GM12891 (cell line): ENCODE data around the gene F12.

Source experiments
- POLR2A ChIP-seq: IDR thresholded peaks from 2 replicates; pipeline ENCODE4 v1.6.1; 2011; ENCODE audit warnings: low read depth, low read length, control low read depth
- POLR2AphosphoS5 ChIP-seq: IDR thresholded peaks from 2 replicates; pipeline ENCODE4 v1.6.1; 2011; ENCODE audit warnings: low read depth, low read length, control low read depth

DNA sequence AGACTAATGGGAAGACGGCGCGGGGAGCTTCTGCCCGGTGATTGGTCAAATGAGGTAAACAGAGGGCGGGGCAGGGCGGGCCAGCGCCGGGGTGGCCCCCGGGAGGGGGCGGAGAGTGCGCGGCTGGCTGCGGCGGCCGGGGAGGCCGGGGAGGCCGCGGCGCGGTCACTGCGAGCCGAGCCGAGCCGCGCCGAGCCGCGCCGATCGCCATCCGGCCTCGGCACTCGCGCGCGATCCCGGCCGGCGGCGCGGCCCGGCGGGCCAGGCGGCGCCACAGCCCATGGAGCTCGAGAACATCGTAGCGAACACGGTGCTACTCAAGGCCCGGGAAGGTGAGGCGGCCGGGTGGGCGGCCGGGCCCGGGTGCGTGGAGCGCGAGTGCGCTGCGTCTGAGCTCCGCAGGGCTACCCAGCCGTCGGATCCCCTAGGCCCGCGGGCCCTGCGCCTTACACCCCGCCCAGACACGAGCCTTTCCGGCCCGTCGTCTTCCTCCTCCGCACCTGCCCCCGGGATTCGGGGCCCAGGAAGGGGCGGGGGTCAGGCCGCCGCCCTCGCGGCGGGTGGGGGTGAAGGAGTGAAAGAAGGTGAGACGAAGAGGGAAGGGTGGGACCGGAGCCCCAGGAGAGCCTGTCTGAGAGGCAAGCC is 17.3 kb upstream of the F12 start, which contains the start of gene GRK6:
- TF ChIP-seq POLR2AphosphoS5 (no peak), POLR2A (peak; percentile 38; the same call in 1 of the 2 replicates)
